PC-3 (cell line): ENCODE results near the gene IKBKE. TPM values are rescaled to one million over a fixed set of nuclear protein-coding genes. Genes with fewer than 3 reads are reported as not detected.

Experiments
- ATAC-seq: fragments of 200-7000 bp; cut with Tn5 transposase; 2 replicates; pipeline ENCODE4 v1.9.1; 2020; ENCODE audit warnings: mild to moderate bottlenecking, moderate library complexity
- BruUV-seq: library from RNA; stranded (reverse); fragments of 400-500 nt; replicated peaks from 2 replicates; lab custom pipeline; 2021; lab: Mats Ljungman, UMichigan
- CTCF ChIA-PET: fragments of 300-600 bp; sonication (Branson Sonifier 250); formaldehyde crosslinking; loops from one replicate; lab custom pipeline; 2022; ENCODE audit warnings: antibody characterized with exemption; lab: Charles Lee
- POLR2A ChIA-PET: fragments of 300-600 bp; sonication (Branson Sonifier 250); formaldehyde crosslinking; loops from one replicate; lab custom pipeline; 2022; ENCODE audit warnings: antibody characterized with exemption; ENCODE audit not compliant: unreplicated experiment; lab: Charles Lee
- DNase-seq: peaks from one replicate; pipeline ENCODE4 v3.0.0-alpha.2; 2015
- H2AFZ ChIP-seq: fragments of 300-600 bp; sonication (generic); 2 replicates; pipeline ENCODE4 v1.6.0; 2016; ENCODE audit warnings: antibody characterized with exemption, low read length
- H3F3A ChIP-seq: fragments of 300-600 bp; sonication (generic); one replicate; pipeline ENCODE4 v1.6.0; 2017; ENCODE audit warnings: antibody characterized with exemption, low read length, control low read depth, mild to moderate bottlenecking; ENCODE audit not compliant: unreplicated experiment
- H3K27ac ChIP-seq: fragments of 300-600 bp; sonication (generic); 2 replicates; pipeline ENCODE4 v1.5.1; 2016; ENCODE audit warnings: mild to moderate bottlenecking, low read length
- H3K27me3 ChIP-seq: fragments of 300-600 bp; sonication (generic); 2 replicates; pipeline ENCODE4 v1.6.1; 2016; ENCODE audit warnings: low read length, mixed read lengths
- H3K36me3 ChIP-seq: fragments of 300-600 bp; sonication (generic); 2 replicates; pipeline ENCODE4 v1.6.1; 2016; ENCODE audit warnings: low read depth, mixed run types, low read length, mixed read lengths
- H3K4me1 ChIP-seq: fragments of 300-600 bp; sonication (generic); 2 replicates; pipeline ENCODE4 v1.5.1; 2016; ENCODE audit warnings: low read length; ENCODE audit not compliant: insufficient read depth
- H3K4me2 ChIP-seq: fragments of 300-600 bp; sonication (generic); 2 replicates; pipeline ENCODE4 v1.6.0; 2016; ENCODE audit warnings: low read length
- H3K4me3 ChIP-seq: fragments of 300-600 bp; sonication (generic); 2 replicates; pipeline ENCODE4 v1.5.1; 2016; ENCODE audit warnings: mild to moderate bottlenecking, low read length, mixed read lengths
- H3K79me2 ChIP-seq: fragments of 300-600 bp; sonication (generic); 2 replicates; pipeline ENCODE4 v1.6.1; 2017; ENCODE audit warnings: low read length, mixed read lengths
- H3K9ac ChIP-seq: fragments of 300-600 bp; sonication (generic); 2 replicates; pipeline ENCODE4 v1.6.0; 2016; ENCODE audit warnings: mild to moderate bottlenecking, low read length
- H3K9me2 ChIP-seq: fragments of 300-600 bp; sonication (generic); replicated peaks from 2 replicates; pipeline ENCODE4 v1.6.1; 2016; ENCODE audit warnings: mixed run types, low read length, mixed read lengths
- H3K9me3 ChIP-seq: fragments of 300-600 bp; sonication (generic); 2 replicates; pipeline ENCODE4 v1.6.1; 2016; ENCODE audit warnings: low read length, mixed read lengths
- H4K20me1 ChIP-seq: fragments of 300-600 bp; sonication (generic); 2 replicates; pipeline ENCODE4 v1.6.1; 2016; ENCODE audit warnings: low read length, mixed read lengths
- CTCF ChIP-seq: fragments of 300-600 bp; sonication (generic); conservative IDR thresholded peaks from 2 replicates; pipeline ENCODE4 v1.5.1; 2017; ENCODE audit warnings: antibody characterized with exemption, low read depth, mild to moderate bottlenecking, low read length
- EZH2 ChIP-seq: fragments of 300-600 bp; sonication (generic); IDR thresholded peaks from one replicate; pipeline ENCODE4 v1.6.1; 2017; ENCODE audit warnings: antibody characterized with exemption, mild to moderate bottlenecking, low read length; ENCODE audit not compliant: unreplicated experiment
- EZH2phosphoT487 ChIP-seq: fragments of 300-600 bp; sonication (generic); IDR thresholded peaks from 2 replicates; pipeline ENCODE4 v1.6.1; 2018; ENCODE audit warnings: mild to moderate bottlenecking, antibody characterized with exemption, low read length, borderline replicate concordance
- intact Hi-C: fragments of 100-400 bp; cut with micrococcal nuclease; formaldehyde crosslinking; loops from 2 replicates; pipeline ENCODE4 v1.9.0; 2023
- total RNA-seq: library from RNA; depleted of rRNA; stranded (reverse); fragments of >200 nt; gene quantifications from 2 replicates; pipeline ENCODE4 v1.2.3, GENCODE V29; 2014

IKBKE gene
- total RNA-seq, 1 experiment from 2014 or later = 28.3 TPM

DNA sequence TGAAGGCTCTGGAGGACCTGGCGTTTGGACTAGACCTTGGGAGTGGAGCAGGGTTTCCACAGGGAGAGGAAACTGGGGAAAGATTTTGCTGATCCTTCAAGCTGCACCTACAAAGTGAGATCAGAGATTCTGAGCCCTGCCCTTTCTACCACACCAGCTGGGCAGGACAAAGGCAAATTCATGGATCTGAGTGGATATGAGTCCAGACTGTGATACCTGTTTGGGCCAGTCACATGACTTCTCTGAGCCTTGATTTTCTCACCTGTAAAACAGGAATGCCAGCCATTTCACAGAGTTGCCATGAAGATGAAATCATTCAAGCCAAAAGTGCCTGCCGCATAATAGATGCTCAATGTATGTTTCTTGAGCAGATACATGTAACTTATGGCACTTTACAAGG is 32.1 kb downstream of the IKBKE start:
- POLR2A ChIA-PET = no interaction called here
- no peak for ATAC-seq

DNA sequence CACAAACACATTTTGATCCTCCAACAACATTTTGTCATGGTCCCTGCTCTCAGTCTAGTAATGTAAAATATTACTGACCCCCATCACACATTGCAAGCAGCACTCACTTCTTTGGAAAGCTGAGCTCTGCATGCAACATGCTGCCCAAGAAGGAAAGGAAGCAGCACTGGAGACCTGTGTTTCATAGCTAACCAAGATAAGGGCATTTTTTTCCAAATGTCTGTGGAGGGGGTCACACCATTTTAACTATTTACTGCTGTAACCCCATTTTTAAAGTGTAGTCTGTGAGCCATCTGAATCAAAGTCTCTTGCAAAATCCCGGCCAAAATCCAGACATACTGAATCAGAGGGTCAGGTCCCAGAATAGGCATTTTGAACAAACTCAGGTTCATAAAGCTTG is 32.5 kb downstream of the IKBKE start:
- no TSS peak for BruUV-seq
- intact Hi-C loops = no loop called here
- no peak overlapping the region for H2AFZ ChIP-seq
- H3K9ac ChIP-seq = no peak overlapping the region
- no peaks in the 10 kb centered on the region for H3K9me3 ChIP-seq
- no peaks in the 10 kb centered on the region for H4K20me1 ChIP-seq
- H3K79me2 ChIP-seq = no peaks in the 10 kb centered on the region
- no peak for ATAC-seq
- peaks cover 41% of the 10 kb centered on the region for H3K4me1 ChIP-seq
- H3K4me2 ChIP-seq = no peak overlapping the region
- H3K4me3 ChIP-seq = no peak overlapping the region
- CTCF ChIA-PET = no interaction called here
- H3F3A ChIP-seq = no peaks in the 10 kb centered on the region
- no peaks in the 10 kb centered on the region for H3K36me3 ChIP-seq
- TF ChIP-seq EZH2phosphoT487 = no peak
- no peak for TF ChIP-seq CTCF
- TF ChIP-seq EZH2 = no peak
- POLR2A ChIA-PET = no interaction called here
- no peaks in the 10 kb centered on the region for H3K9me2 ChIP-seq
- H3K27me3 ChIP-seq = no peaks in the 10 kb centered on the region
- DNase-seq = no peak
- H3K27ac ChIP-seq = no peak overlapping the region

More for the DNA sequence above, 32.1 kb downstream of the IKBKE start:
- Histone ChIP-seq H3K9me2 (no peaks in the 10 kb centered on the region), H3K4me3 (no peak overlapping the region), H3F3A (no peaks in the 10 kb centered on the region), H3K27ac (no peak overlapping the region), H3K9me3 (no peaks in the 10 kb centered on the region), H3K36me3 (no peaks in the 10 kb centered on the region), H3K27me3 (no peaks in the 10 kb centered on the region), H4K20me1 (no peaks in the 10 kb centered on the region), H3K4me2 (no peak overlapping the region), H3K79me2 (no peaks in the 10 kb centered on the region), H3K9ac (no peak overlapping the region), H2AFZ (no peak overlapping the region), H3K4me1 (peaks cover 43% of the 10 kb centered on the region)
- intact Hi-C loops = no loop called here
- no peak for DNase-seq
- no peak for TF ChIP-seq EZH2
- no peak for TF ChIP-seq EZH2phosphoT487
- no peak for TF ChIP-seq CTCF
- BruUV-seq = no TSS peak
- CTCF ChIA-PET = no interaction called here

- intact Hi-C loops = loop anchor here (2.0 kb wide), 2 partner anchors 37 to 85 kb away; no protein-coding TSS in a partner anchor
- no peaks in the 10 kb centered on the region for H4K20me1 ChIP-seq
- ChIA-PET CTCF (interaction anchor here (0.6 to 1.7 kb wide), 7 partner anchors 24 to 108 kb away, joined by 3 to 11 read pairs (median 4); no protein-coding TSS in a partner anchor), POLR2A (interaction anchor here (0.6 kb wide), 1 partner anchor 817 kb away, joined by 3 read pairs; no protein-coding TSS in a partner anchor)
- H3K4me1 ChIP-seq = peaks cover 41% of the 10 kb centered on the region
- TSS peak; percentile 83 for BruUV-seq
- no peaks in the 10 kb centered on the region for H3K9me2 ChIP-seq
- H3K9me3 ChIP-seq = no peaks in the 10 kb centered on the region
- peak overlapping the region; percentile 61 for H2AFZ ChIP-seq
- peak; percentile 75 for ATAC-seq
- no peaks in the 10 kb centered on the region for H3K27me3 ChIP-seq
- no peaks in the 10 kb centered on the region for H3F3A ChIP-seq
- no peaks in the 10 kb centered on the region for H3K79me2 ChIP-seq
- no peaks in the 10 kb centered on the region for H3K36me3 ChIP-seq
- TF ChIP-seq EZH2phosphoT487 = no peak
- no peak for TF ChIP-seq EZH2
- no peak for TF ChIP-seq CTCF
- peak; percentile 100 for DNase-seq
- H3K4me2 ChIP-seq = peak overlapping the region; percentile 66
- H3K4me3 ChIP-seq = peak overlapping the region; percentile 4; the same call in 1 of the 2 replicates
- peak overlapping the region; percentile 79 for H3K27ac ChIP-seq
- H3K9ac ChIP-seq = peak overlapping the region; percentile 38
These were observed 33.5 kb downstream of the IKBKE start for GRCh38 chr1:206503591-206504362.
